Measurements from ENCODE around the gene ATP6AP1. TPM values are rescaled to one million over a fixed set of nuclear protein-coding genes. Genes with fewer than 3 reads are reported as not detected.
"Not testable (repeated sequence)": the region's sequence is repeated elsewhere in the genome, so short reads cannot be mapped to it uniquely, and the experiment has no call there.

The ATP6AP1 gene
- total RNA-seq, 4 donors from 2014 or later = 29.0 to 50.0 (median 43.1) TPM

- TF ChIP-seq CTCF (IDR thresholded peaks at IDR 0.05) (no peak), EP300 (IDR thresholded peaks at IDR 0.05) (no peak), POLR2AphosphoS5 (IDR thresholded peaks at IDR 0.05) (no peak), POLR2A (IDR thresholded peaks at IDR 0.05) (no peak)
- peaks cover 0 to 40% (median 4%) of the 10 kb centered on the region in 3 donors for H3K4me1 ChIP-seq
- H3K27me3 ChIP-seq = no peaks in the 10 kb centered on the region
- H3K9me3 ChIP-seq = no peaks in the 10 kb centered on the region
- 0 to 48% methylated on average over 3 to 6 of the region's 14 CpGs for WGBS, 2 donors (ENCODE audit: low coverage in 1 of 2)
- peaks cover 0 to 36% of the 10 kb centered on the region in 2 donors for H3K36me3 ChIP-seq
- ATAC-seq = no peak
- peak overlapping the region; percentile 73 to 97 for H3K4me3 ChIP-seq
- peak overlapping the region; percentile 92 to 100 (median 96) for H3K27ac ChIP-seq
Measured at GRCh38 chrX:154399527-154400368, 28.7 kb upstream of the ATP6AP1 start.

GRCh38 chrX:154400369-154400817, 28.1 kb upstream of the ATP6AP1 start:
- Histone ChIP-seq H3K27ac (peak overlapping the region in 3 of 4 donors; percentile 92 to 96 (median 96)), H3K4me3 (peak overlapping the region in 1 of 2 donors; percentile 73), H3K4me1 (peaks cover 0 to 40% (median 4%) of the 10 kb centered on the region in 3 donors), H3K36me3 (peaks cover 0 to 36% of the 10 kb centered on the region in 2 donors)
- not testable (repeated sequence) for ATAC-seq, H3K9me3 ChIP-seq, H3K27me3 ChIP-seq
- 86% methylated on average over 1 of the region's 6 CpGs; no CpG with 5 or more reads in 1 of the 2 donors for WGBS, 2 donors (ENCODE audit: low coverage in 1 of 2)

GRCh38 chrX:154401045-154401799, 27.3 kb upstream of the ATP6AP1 start:
- TF ChIP-seq POLR2AphosphoS5 (IDR thresholded peaks at IDR 0.05) (peak; percentile 21), CTCF (IDR thresholded peaks at IDR 0.05) (no peak), EP300 (IDR thresholded peaks at IDR 0.05) (no peak), POLR2A (IDR thresholded peaks at IDR 0.05) (peak in 1 of 2 donors; percentile 35)
- Histone ChIP-seq H3K36me3 (peaks cover 0 to 36% of the 10 kb centered on the region in 2 donors), H3K27me3 (no peaks in the 10 kb centered on the region), H3K9me3 (no peaks in the 10 kb centered on the region), H3K4me1 (peaks cover 0 to 40% (median 4%) of the 10 kb centered on the region in 3 donors), H3K4me3 (no peak overlapping the region), H3K27ac (peak overlapping the region in 1 of 4 donors; percentile 10)
- ATAC-seq = no peak
- 80% methylated on average over 1 of the region's 6 CpGs; no CpG with 5 or more reads in 1 of the 2 donors for WGBS, 2 donors (ENCODE audit: low coverage in 1 of 2)

- WGBS, 2 donors (ENCODE audit: low coverage in 1 of 2) = 70% methylated on average over 2 of the region's 6 CpGs; no CpG with 5 or more reads in 1 of the 2 donors
Measured at GRCh38 chrX:154401918-154402621, 26.4 kb upstream of the ATP6AP1 start.

More at GRCh38 chrX:154401918-154402621, 26.4 kb upstream of the ATP6AP1 start:
- Histone ChIP-seq H3K27ac (no peak overlapping the region), H3K4me3 (no peak overlapping the region), H3K4me1 (peaks cover 0 to 31% (median 4%) of the 10 kb centered on the region in 3 donors), H3K9me3 (no peaks in the 10 kb centered on the region), H3K36me3 (peaks cover 0 to 36% of the 10 kb centered on the region in 2 donors), H3K27me3 (no peaks in the 10 kb centered on the region)
- ATAC-seq = no peak
- no peak for TF ChIP-seq POLR2A (IDR thresholded peaks at IDR 0.05)
- no peak for TF ChIP-seq EP300 (IDR thresholded peaks at IDR 0.05)
- TF ChIP-seq POLR2AphosphoS5 (IDR thresholded peaks at IDR 0.05) = no peak
- no peak for TF ChIP-seq CTCF (IDR thresholded peaks at IDR 0.05)

All from gastroesophageal sphincter (tissue), 4 donors.